ELR (cell line): ENCODE data around the gene SDK1.

Experiments used
- DNase-seq: peaks from one replicate; pipeline ENCODE4 v3.0.0-alpha.2; 2015; ENCODE audit warnings: low read depth

The SDK1 gene

DNA sequence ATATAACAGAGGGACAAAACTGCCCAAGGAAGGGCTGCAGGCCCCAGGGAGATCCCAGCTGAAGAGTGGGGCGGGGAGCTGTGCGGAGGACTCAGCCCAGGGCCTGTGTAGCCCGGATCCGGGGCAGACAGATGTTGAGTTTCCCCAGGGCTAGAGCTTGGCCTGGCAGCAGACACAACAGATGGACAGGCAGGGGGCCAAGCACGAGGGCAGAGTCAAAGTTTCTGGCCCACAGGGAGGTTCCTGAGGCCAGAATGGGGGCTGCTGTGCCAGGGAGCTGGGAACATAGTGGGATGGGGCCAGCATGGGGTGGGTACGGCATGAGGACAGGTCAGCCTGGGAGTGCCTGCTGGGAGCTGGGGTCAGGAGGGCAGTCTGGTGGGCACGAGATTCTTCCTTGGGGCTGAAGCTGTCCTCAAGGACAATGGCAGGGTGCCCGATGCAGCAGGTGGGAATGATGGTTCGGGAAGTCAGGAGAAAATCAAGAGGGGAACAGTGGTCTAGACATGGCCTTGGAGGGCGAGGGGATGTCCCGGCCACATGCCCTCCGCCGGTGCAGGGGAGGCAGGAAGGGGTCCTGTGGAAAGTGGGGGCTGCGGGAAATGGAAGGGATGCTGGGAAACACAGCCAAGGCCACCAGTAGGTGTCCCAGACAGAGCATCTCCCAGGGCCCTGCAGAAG, 862.0 kb downstream of the SDK1 start:
- no peak for DNase-seq

DNA sequence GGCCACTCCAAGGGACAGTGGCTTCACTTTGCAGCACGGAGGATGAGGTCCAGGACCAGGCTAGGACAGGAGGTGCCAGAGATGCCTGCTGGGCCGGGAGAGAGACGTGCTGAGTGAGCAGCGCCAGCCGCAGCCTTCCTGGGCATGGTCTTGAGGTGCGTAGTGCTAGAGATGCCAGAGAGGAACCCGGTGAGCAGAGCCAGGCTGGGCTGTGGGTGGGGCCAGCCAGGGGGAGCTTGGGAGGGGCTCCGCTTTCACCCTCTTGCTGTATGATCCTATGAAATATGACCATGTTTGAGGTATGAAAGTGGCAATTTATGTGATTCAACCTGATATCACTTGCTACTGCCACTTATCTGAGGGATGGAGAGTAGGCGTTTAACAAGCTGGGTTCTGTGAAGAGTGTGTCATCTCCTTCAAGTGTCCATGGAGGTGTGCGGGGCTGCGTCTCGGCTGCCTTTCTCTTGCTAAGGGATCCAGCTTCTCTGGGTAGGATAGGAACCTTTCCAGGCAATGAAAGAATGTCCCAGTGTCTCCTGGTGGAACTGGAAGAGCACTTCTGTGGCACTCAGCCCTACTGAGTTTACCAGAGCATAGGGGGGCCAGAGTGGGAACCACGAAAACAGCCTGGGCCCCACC, 862.6 kb downstream of the SDK1 start:
- DNase-seq, result no peak

DNA sequence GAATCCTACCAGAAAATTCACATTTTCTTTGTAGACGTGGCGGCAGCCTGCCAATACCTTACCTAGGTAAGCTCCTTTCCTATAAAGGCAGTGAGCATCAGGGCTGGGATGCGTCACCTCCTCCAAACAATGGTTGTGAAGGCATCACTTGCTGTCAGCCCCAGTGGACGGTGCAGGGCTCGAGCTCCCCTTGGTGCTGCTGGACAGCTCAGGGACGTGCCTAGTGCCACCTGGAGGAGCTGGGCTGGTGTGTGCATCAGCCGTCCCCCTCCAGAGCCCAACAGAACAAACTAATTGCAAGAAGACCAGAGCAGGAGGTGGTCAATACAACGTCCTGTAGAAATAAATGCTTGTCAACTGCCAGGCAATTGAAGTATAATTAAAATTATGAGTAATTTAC, 863.5 kb downstream of the SDK1 start:
- DNase-seq, result no peak

DNA sequence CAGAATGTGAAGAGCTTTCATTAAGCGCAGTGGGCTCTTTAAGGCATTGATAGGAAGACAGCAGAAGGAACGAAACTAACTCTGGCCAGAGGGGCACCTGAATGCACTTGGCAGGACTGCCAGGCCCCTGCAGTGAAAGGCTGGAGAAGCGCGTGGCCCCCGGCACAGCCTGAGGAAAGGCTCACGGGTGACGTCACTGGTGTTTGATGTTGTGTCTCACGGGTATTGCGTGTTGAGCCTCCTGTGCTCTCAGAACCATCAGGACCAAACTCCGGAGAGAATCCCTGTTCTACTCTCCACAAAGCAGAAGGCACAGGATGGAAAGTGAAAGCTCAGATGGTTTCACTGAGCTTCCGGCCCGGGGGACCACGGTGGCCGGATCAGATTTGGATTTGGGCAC, 865.3 kb downstream of the SDK1 start:
- no peak for DNase-seq

DNA sequence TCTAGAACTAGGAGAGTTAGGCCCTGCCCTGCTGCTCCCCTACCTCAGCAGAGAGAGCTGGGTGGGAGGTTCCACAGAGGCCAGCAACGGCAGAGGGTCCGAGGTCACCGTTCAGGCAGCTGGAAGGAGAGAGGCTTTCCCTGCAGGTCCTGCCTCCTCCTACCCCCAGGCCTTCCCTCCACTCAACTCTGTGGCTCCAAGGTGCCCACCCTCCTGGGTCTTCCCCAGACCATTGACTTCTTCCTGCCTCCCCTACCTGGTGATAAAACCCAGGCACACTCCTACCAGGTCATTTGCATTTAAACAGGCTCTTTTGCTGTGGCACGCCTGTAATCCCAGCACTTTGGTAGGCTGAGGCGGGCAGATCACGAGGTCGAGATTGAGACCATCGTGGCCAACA, 865.8 kb downstream of the SDK1 start:
- no peak for DNase-seq

DNA sequence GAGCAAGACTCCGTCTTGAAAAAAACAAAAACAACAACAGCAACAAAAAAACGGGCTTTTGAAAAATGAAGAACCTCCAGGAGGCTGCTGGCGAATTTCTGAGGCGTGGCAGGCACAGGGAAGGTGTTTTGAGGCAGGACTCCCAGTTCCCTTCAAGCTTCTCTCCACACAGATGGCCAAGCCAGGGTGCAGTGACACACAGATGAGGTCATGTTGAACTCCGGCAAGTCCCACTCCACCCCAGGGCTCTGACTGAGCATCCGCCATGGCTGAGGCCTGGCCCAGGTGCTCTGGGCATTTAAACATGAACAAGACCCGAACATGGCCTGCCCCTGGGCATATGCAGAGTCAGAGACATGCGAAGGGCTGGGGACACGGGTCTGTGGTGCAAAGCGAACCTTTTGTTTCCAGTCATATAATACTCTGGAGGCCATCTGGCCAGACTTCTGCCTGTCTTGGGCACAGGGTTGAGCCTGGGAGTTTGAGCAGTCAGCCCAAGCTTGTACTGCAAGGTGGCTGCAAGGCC, 866.4 kb downstream of the SDK1 start:
- DNase-seq, result no peak

DNA sequence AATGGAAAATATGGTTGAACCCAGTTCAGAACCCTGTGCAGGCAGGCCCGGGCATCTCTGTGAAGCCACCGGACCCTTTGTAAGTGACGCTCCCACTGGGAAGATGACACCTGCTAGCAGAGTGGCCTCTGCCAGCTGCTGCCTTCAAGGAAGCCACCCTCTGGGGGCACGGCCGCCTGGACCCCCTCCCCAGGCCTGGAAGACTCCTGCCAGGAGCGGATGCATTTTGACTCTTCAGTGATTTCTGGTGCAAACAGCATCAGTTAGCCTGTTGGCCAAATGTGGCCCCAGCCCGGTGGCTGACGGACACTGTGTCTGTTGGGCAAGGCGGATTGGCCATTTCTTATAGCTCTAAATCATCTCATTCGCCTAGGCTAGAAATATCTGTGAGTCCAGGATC, 867.0 kb downstream of the SDK1 start:
- DNase-seq, result no peak

DNA sequence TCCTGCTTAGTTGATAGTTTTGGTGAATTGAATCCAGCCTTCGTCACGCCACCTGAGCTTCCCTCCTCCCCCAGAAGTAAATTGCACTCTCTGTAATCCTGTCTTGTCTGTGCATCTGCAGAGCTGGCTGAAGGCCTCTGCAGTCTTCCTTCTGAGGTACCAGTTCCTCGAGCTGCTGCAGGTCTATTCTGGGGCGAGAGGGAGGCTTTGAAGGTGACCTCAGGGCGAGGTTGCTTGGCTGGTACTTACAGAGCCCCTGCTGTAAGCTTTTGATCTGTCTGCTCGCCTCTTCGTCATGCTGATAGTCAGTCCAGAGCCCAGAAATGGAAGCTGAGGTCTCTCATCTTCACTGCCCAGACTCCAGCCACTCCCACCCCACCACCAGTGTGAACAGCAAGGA, 867.5 kb downstream of the SDK1 start:
- no peak for DNase-seq

DNA sequence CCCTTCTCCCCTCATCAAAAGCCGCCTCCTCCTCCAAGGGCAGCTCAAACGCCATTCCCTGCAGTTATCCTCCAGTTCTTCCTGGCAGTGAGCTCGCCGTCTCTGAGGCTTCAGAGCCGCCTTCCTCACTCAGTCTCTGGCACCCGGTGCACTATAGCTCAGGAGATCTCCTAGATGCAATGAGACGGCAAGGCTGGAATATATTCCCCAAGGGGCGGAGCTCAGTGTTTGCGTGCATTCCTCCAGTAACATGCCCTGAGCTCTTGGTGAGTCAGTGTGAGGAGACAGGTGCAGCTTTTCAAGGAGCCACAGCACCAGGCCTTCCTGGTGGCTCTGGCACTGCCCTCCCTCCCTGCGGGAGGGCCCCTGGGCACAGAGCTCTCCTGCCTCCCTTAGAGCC, 868.4 kb downstream of the SDK1 start:
- no peak for DNase-seq

DNA sequence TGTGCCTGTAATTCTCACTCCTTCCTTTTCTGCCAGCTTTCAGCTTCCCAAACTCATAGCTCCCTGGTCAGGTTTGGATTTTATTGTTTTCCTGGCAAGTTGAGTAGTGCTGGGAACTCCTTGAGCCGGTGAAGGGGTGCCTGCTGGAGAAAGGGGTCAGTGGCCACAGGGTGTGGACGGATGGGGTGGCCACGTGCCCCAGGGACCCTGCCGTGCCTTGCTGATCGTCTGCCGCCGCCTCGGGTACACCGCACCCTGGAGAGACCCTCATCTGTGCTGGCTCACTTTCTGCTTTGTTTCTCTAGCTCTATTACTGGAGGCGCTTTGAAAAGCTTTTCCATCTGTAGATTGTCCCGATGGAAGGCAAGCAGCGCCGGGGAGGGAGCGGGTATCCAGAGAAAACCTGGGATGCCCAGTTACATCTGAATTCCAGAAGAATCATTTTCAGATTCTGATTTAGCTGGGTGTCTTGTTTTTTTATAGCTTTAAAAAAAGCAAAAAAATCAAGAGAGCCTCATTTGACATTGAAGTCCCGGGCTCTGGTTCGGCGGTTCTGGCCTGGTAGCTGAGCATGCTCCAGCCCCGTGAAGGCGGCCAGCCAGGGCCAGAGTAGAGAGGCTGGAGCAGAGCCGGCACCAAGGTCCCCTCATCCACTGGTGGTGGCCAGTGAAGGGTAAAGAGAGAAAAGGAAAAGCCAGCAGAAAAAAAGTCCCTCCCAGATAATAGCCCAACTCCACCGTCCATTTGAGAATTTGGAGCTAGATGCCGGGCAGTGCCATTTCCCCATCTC, 870.1 kb downstream of the SDK1 start:
- DNase-seq, result no peak

DNA sequence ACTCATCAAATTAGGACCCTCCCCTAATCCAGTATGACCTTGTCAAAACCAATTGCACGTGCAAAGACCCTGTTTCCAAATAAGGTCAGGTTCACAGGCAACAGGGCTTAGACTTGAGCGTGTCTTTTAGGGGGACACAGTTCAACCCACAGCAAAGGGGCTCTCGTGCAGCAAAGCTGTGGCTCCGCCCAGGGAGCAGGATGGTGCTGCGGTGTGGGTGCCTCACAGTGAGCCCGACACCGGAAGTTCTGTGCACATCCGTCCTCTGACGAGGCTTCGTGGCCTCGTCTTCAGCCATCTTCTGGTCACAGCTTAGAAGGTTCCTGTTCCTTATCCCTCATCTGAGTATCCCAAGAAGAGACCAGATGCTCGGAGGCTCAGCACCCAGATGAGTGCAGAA, 871.8 kb downstream of the SDK1 start:
- DNase-seq, result no peak

DNA sequence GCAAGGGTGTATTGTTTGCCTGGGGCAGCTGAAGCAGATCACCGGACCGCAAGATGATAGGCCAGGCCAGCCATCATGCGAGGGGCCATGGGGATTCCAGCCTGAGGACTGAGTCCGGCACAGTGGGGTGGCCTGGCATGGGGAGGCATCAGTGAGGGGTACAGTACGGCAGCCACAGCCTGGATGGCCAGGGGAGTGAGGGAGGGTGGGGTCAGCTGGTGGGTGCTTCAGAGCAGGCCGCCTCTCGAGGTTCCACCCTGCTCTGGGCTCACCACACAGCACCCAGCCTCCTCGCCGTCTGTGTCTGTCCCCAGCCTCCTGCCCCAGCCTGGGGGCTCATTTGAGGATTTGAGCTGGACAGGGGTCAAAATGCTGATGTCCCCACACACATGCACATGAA, 872.6 kb downstream of the SDK1 start:
- DNase-seq, result no peak

DNA sequence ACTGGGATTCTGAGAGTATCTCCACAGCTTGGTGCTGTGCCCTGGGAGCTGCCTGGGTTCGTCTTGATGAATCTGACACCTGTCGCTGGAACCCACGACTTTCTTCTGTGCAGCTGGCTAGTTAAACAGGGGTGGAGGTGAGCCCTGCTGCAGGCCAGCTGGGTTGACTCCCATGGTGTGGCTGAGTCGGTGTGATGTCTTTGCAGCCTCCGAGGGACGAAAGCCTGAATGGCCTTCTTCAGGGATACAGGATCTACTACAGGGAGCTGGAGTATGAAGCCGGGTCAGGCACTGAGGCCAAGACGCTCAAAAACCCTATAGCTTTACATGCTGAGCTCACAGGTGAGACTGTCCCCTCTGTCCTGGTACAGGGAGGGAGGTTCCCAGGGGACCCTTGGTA, 873.0 kb downstream of the SDK1 start:
- DNase-seq, result no peak

DNA sequence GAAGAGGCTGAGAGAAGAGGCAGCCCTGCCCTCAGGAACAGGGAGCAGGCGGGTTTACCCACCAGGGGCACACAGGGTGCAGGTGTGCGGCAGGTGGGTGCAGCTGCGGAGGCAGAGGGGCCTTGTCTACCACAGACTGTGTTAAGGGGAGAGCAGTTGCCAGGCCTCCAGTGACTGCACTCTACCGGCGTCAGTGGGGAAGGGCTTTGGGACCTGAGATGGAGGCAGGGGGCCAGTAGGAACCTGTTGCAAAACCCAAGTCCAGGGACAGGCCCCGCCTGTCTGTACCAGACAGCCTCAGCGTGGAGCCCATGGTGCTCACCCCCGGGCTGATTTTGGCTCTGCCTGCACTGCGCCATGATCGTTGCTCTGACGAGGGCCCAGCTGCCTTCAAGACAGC, 873.4 kb downstream of the SDK1 start:
- DNase-seq, result no peak

DNA sequence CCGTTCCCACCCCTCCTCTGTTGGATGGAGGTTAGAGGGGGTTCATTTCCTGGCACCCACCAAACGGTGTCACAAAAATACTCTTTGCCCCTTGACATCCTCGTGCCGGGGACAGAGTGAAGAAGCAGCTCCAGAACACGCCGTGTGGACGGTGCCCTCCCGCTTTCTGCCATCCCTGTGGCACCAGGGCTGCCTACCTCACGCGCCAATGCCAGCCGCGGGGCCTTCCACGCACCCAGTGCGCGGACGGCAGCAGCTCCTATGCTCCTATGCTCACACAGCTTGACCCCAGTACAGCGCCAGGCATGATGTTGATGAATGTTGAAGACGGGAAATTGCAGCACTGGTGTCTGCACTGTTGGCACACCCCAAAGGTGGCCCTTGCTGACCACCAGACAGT, 873.8 kb downstream of the SDK1 start:
- DNase-seq, result no peak

DNA sequence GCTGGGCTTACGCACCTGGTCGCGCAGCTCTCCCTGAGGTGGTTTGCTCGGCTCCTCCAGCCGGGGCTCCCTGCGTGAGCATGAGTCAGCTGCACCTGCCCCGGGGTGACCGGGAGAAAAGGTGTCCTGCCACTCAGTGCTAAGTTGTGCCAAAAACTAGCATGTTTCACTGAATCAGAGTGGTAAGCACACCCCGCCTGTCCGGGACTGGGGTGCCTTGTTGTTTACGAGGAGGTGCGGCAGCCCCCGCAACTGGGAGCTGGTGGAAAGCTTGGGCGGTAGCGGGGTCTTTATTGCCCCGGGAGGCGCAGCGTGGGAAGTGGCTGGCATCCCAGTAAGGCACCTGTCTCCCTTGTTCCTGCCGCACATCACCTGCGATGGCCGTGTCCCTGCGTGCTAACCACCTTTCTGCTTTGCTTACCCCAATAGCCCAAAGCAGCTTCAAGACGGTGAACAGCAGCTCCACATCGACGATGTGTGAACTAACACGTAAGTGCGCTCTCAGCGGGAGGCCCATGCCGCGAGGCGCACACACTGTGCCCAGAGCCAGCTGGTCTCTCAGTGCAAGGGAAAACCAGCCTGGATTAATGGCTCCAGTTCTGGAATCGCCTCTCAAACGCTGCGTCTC, 874.4 kb downstream of the SDK1 start:
- DNase-seq, result no peak

DNA sequence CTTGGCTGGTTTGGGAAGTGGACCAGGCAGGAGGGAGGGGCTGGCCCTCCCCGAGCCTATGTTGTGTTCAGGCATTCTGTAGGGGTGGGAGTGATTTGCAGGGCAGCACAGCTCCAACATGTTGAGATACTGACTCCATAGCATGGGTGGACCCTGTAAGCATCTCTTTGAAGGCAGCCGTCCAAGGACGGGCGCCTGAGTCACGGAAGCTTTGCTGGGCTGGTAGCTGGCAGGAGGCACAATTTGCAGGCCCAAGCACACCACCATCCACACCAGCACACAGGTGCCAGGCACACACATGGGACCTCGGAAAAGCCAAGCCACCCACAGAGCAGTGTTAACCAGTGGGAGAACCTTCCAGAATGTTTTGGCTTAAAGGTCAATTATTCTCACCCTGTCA, 875.9 kb downstream of the SDK1 start:
- DNase-seq, result no peak

DNA sequence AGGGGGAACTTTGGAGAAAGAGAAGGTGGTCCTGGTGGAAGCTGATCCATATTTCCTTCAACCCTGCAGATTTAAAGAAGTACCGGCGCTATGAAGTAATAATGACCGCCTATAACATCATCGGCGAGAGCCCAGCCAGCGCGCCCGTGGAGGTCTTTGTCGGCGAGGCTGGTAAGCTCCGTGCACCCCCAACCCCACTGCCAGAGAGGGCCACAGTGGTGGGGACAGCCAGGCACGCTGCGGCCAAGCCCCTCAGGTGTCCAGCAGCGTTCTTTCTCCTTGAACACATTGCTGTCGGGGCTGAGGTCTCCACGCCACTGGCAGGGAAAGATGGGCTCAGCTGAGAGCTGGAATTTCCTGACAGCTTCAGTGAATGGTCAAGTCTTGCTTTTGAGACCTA, 877.4 kb downstream of the SDK1 start:
- no peak for DNase-seq

DNA sequence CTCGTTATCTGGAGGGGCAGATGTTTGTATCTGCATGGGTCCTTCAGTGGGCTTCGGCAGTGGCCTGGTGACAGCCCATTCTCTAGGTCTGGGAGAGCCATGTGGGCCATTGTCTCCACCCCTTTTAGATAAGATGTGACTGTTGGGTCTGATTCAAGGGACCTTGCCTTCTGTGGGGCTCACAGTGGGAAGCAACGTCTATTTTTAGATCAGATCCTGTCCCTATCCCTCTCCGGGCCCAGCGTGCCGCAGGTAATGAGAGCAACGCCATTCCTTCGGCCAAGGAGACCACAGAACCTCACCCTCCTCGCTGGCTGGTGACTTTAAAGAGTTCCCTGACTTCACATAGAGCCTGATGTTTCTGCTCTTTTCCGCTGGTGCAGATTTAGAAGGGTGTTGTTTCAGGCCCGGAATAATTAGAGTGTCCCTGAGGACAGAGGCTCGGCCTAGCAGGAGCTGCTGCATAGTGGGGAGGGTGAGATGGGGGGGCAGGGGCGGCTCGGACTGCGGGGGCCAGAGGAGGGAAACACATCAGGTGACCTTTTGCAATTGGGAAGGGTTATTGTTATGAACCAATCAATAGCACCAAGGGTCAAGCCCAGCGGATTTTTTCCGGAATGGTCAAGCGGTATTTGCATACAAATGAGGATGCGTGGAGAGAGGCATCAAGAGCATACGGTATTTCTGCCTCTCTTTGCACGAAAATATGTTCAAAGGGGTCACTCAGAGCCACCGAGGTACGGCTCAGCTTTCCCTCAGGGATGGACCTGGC, 878.0 kb downstream of the SDK1 start:
- no peak for DNase-seq

DNA sequence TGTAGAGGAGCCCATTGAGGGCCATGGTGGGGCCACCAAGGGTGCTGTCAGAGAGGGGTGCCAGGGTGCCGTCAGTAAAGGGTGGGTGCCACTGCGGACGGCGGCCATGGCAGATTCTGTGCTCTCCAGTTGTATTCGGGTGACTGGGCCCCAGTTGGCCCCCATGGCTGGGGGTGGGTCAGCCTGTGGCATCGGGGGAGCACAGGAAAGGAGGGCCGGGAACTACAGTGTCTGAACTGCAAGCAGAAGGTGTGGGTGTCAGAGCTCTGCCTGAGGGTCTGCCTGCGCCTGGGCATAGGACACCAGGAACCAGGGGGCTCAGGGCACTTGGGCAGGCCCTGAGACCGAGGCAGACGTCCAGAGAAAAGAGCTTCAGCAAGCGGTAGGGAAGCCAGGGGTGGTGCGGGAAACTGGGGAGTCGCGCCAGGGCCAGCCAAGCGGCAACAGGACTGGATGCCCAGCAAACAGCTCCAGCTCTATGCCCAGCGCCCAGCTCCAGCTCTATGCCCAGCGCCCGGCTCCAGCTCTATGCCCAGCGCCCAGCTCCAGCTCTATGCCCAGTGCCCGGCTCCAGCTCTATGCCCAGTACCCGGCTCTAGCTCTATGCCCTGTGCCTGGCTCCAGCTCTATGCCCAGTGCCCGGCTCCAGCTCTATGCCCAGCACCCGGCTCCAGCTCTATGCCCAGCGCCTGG, 878.8 kb downstream of the SDK1 start:
- DNase-seq, result no peak

DNA sequence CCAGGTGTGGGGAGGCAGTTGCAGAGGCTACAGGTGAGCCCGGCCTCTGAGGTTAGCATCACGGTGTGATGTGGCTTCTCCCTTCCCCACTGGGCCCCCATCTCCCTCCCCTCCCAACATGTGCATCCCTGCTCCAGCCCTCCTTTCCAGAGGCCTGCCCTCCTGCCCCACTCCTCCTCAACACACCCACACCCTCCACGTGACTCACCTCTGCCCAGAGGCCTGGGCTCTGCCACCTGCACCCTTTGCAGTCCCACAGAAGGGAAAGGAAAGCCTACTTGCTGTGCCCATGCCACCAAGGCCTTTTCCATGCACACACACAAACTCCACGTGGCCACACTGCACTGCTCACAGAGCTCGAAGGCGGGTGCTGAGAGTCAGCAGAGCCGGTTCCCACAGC, 880.4 kb downstream of the SDK1 start:
- DNase-seq, result no peak
